Colonic mucosa (tissue), 4 donors: ENCODE data around the gene SEC24C. TPM values are rescaled to one million over a fixed set of nuclear protein-coding genes. Genes with fewer than 3 reads are reported as not detected.

Experiments used
- DNase-seq: peaks from one replicate; pipeline ENCODE4 v3.0.0-alpha.2; 2020
- H3K27ac ChIP-seq: fragments of 200-600 bp; one replicate; pipeline ENCODE4 v1.8.0; 2021
- H3K27me3 ChIP-seq: fragments of 200-600 bp; one replicate; pipeline ENCODE4 v1.8.0; 2021
- H3K36me3 ChIP-seq: fragments of 200-600 bp; one replicate; pipeline ENCODE4 v1.8.0; 2021
- H3K4me1 ChIP-seq: fragments of 200-600 bp; one replicate; pipeline ENCODE4 v1.8.0; 2021; ENCODE audit warnings: mild to moderate bottlenecking
- H3K4me3 ChIP-seq: fragments of 200-600 bp; one replicate; pipeline ENCODE4 v1.8.0; 2021
- H3K9ac ChIP-seq, 2 donors: one replicate each; pipeline ENCODE4 v1.7.0; 2013; ENCODE audit warnings: control low read depth in 2 of 2, low read depth in 2 of 2, low read length in 2 of 2
- H3K9me3 ChIP-seq: fragments of 200-600 bp; one replicate; pipeline ENCODE4 v1.8.0; 2021
- intact Hi-C: fragments of 100-400 bp; cut with DNase I; formaldehyde crosslinking; loops from one replicate; pipeline ENCODE4 v1.14.1; 2022
- total RNA-seq, 2 donors: library from RNA; stranded (reverse); fragmentation: NEBNext Ultra II Directional in 1 of 2; extraction: Animal tissue kit (Norgen Biotek cat#: 25700) in 1 of 2; gene quantifications; one replicate each; pipeline ENCODE4 v1.2.1, GENCODE V29; 2021
- TF ChIP-seq, protein P1 (sequence below): fragments of 200-600 bp; IDR thresholded peaks from one replicate; pipeline ENCODE4 v1.8.0; 2022; ENCODE audit warnings: antibody characterized with exemption, mild to moderate bottlenecking
- donor health status: healthy.
- donor health status: DM: no; HTN: no; CAD: no.
- donor health status: DM: no; HTN: no; CAD: no.

Gene SEC24C
- total RNA-seq, 2 donors from 2014 or later, result 66.0 to 94.8 TPM

DNA sequence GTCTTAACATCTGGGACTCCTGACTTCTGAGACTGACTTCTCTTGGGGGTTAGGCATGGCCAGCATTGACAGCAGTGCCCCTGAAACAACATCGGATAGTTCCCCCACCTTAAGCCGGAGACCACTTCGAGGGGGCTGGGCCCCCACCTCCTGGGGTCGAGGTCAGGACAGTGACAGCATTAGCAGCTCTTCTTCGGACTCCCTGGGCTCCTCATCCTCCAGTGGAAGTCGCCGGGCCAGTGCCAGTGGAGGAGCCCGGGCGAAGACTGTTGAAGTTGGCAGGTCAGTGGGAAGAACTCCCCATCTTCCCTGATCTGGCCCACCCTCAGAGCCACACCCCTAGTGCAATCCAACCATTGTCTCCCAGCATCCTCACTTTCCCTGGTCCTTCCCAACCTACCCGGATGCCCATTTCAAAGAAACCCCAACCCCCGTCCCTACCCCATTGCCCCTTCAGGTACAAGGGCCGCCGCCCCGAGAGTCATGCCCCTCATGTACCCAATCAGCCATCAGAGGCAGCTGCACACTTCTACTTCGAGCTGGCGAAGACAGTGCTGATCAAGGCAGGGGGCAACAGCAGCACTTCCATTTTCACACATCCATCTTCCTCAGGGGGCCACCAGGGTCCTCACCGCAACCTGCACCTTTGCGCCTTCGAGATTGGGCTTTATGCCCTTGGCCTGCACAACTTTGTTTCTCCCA lies 53.3 kb downstream of the SEC24C start:
- no peaks in the 10 kb centered on the region for H3K9me3 ChIP-seq
- intact Hi-C loops, result no loop called here
- no peak overlapping the region for H3K4me3 ChIP-seq
- no peak overlapping the region for H3K27ac ChIP-seq
- no peak overlapping the region for H3K9ac ChIP-seq
- H3K4me1 ChIP-seq, result no peaks in the 10 kb centered on the region
- TF ChIP-seq, protein P1, sequence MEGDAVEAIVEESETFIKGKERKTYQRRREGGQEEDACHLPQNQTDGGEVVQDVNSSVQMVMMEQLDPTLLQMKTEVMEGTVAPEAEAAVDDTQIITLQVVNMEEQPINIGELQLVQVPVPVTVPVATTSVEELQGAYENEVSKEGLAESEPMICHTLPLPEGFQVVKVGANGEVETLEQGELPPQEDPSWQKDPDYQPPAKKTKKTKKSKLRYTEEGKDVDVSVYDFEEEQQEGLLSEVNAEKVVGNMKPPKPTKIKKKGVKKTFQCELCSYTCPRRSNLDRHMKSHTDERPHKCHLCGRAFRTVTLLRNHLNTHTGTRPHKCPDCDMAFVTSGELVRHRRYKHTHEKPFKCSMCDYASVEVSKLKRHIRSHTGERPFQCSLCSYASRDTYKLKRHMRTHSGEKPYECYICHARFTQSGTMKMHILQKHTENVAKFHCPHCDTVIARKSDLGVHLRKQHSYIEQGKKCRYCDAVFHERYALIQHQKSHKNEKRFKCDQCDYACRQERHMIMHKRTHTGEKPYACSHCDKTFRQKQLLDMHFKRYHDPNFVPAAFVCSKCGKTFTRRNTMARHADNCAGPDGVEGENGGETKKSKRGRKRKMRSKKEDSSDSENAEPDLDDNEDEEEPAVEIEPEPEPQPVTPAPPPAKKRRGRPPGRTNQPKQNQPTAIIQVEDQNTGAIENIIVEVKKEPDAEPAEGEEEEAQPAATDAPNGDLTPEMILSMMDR, result no peak
- H3K36me3 ChIP-seq, result peaks cover 20% of the 10 kb centered on the region
- H3K27me3 ChIP-seq, result no peaks in the 10 kb centered on the region
- DNase-seq, result no peak

DNA sequence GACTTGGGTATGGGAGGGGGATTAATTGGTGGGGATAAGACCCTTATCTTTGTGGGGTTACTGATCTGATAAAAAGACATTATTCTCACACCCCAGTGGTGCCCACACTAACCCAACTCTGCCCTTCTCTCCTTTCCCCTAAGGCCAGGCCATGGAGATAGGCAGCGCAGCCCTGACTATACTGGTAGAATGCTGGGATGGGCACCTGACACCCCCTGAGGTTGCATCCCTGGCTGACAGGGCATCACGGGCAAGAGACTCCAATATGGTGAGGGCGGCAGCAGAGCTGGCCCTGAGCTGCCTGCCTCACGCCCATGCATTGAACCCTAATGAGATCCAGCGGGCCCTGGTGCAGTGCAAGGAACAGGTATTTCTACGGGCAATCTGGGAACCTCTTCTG lies 53.9 kb downstream of the SEC24C start:
- Histone ChIP-seq H3K9ac (no peak overlapping the region), H3K36me3 (peaks cover 18% of the 10 kb centered on the region), H3K27ac (no peak overlapping the region), H3K27me3 (no peaks in the 10 kb centered on the region), H3K4me1 (no peaks in the 10 kb centered on the region), H3K4me3 (no peak overlapping the region), H3K9me3 (no peaks in the 10 kb centered on the region)
- no peak for DNase-seq
- intact Hi-C loops, result no loop called here
- TF ChIP-seq, protein P1, result no peak

GRCh38 chr10:73798927-73799560 lies 54.9 kb downstream of the SEC24C start:
- TF ChIP-seq, protein P1, result no peak
- no peaks in the 10 kb centered on the region for H3K9me3 ChIP-seq
- H3K4me3 ChIP-seq, result no peak overlapping the region
- H3K27ac ChIP-seq, result no peak overlapping the region
- DNase-seq, result no peak
- no peaks in the 10 kb centered on the region for H3K27me3 ChIP-seq
- H3K4me1 ChIP-seq, result no peaks in the 10 kb centered on the region
- H3K36me3 ChIP-seq, result peaks cover 14% of the 10 kb centered on the region
- H3K9ac ChIP-seq, result no peak overlapping the region
- intact Hi-C loops, result no loop called here

GRCh38 chr10:73799899-73800559 lies 55.9 kb downstream of the SEC24C start:
- TF ChIP-seq, protein P1, result no peak
- Histone ChIP-seq H3K27me3 (no peaks in the 10 kb centered on the region), H3K9me3 (no peaks in the 10 kb centered on the region), H3K9ac (no peak overlapping the region), H3K4me1 (no peaks in the 10 kb centered on the region), H3K27ac (no peak overlapping the region), H3K36me3 (peaks cover 4% of the 10 kb centered on the region), H3K4me3 (no peak overlapping the region)
- intact Hi-C loops, result no loop called here
- no peak for DNase-seq

GRCh38 chr10:73800560-73801252 lies 56.5 kb downstream of the SEC24C start:
- TF ChIP-seq, protein P1, result no peak
- Histone ChIP-seq H3K27me3 (no peaks in the 10 kb centered on the region), H3K27ac (no peak overlapping the region), H3K4me3 (no peak overlapping the region), H3K4me1 (no peaks in the 10 kb centered on the region), H3K9ac (no peak overlapping the region), H3K9me3 (no peaks in the 10 kb centered on the region), H3K36me3 (peaks cover 4% of the 10 kb centered on the region)
- DNase-seq, result no peak
- intact Hi-C loops, result no loop called here
